ENCODE results near the gene CNTN1.
"Not testable (repeated sequence)": the region's sequence is repeated elsewhere in the genome, so short reads cannot be mapped to it uniquely, and the experiment has no call there.

The CNTN1 gene

DNA sequence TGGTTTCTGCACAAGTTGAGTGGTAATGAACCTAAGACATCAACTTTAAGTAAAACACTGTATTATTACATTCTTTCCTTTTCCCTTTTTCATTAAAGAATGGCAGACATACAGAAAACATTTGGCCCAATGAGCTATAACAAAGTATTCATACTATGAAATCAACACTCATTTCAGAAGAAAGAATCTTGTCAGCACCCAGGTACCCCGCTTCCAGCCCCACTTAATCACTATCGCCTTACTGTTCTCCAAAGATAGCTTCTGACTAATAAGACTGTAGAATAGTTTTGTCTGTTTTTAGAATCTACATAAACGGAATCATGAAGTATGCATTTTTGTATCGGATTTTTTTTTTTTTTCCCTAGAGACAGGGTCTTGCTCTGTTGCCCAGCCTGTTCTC, 9.5 kb downstream of the CNTN1 start:
- no peak for DNase-seq

DNA sequence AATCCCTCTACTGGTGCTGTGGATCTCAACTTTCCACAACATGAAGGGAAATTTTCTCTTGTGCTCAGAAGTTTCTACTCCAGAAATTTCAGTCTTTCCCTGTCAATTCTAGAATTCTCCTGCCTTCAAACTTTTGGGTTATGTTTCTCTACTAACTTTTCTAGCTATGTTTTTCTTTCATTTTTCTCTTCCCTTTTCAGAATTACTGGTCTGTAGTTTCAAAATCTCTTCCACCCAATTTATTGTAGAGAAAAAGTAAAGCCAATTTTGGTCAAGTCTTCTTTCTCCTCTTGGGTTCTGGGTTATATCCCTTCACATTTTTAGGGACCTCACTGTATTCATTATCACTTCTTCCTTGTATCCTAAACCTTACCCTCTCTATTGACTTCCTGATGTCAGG, 18.9 kb downstream of the CNTN1 start:
- no peak for DNase-seq

DNA sequence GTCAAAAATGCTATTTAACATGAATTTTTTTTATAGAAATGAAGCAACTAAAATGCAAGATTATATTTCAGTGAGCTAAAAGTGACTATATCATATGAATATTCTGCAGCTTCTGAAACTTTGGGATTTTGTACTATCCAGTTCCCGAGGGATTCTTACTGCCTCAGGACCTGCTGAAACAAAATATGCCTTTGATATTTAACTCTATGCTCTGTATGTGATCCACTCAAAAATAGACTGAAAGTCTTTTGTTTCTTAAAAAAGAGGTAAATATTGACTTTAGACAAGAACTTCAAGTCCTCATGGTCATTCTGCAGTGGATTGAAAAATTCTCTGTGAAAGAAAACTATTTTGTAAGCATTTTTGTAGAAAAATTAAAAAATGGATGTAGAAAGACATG, 22.4 kb downstream of the CNTN1 start:
- no peak for DNase-seq

DNA sequence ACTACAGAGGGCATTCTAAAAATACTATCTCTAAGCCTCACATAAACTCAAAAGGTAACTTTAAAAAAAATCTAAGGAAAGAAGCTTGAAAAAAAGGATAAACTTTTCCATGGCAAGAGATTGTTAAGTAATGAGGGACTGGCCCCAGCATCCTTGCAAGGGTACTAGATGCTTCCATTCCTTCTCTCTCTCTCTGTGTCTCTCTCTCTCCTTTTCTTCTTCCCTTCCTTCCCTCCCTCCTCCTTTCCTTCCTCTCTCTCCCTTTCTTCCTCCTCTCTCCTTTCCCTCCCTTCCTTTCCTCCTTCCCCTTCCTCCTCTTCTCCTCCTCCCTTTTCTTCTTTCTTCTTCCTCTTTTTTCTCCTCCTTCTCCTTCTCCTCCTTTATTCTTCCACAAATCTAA, 23.8 kb downstream of the CNTN1 start:
- no peak for DNase-seq

DNA sequence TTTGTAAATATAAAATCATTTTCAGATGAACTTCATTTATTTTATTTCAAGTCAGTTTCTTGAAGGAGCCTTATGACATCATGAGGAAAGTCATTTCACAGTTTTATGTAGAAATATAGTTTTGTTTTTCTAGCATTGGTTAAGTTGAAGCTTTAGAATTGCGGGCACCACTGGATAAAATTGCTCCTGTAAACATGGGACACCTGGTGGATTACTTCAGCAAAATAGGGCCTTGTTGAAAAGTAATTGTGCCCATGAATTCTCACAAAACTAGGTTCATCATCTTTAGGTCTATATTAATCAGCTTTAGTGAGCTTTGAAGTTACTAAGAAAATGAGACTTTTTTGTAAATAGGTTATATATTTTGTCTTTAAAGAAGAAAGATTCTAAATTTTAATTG, 25.3 kb downstream of the CNTN1 start:
- no peak for DNase-seq

DNA sequence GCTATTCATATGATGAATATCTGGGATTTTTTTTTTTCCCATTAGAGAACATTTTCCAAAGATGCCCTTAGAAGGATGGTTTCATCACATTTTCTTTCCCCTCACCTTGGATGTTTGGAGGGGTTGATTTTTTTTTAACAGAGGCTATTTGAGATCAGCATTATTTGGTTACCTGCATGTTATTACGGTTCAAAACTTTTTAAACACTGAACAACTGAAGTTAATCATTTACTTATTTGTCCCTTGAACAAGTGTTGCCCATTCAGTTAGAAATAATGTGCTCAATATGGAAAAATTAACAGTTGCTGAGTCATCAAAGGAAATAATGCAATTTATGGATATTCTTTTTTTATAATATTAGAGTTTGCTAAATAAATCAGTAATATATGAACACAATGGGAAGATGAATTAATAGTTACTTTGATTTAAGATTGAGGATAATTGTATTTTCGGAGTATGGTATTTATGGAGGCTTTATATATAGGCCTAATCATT, 26.7 kb downstream of the CNTN1 start:
- DNase-seq: no peak

DNA sequence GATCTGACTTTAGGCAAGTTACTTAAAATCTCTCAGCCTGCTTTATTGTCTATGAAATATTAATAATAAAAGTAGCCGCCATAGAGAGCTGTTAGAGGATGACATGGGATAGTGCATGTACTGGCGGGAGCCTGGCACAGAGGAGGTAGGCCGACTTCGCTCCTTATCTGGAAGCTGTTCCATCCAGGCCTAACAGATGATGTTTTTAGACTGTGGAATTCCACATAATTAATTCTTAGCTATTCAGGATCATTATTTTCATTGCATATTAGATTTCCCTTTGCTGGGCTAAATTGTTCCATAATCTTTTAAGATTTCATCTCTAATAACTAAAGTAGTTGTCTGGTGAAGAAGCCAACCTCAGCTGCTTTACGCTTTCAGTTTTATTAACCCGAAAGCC, 30.8 kb downstream of the CNTN1 start:
- DNase-seq: no peak

DNA sequence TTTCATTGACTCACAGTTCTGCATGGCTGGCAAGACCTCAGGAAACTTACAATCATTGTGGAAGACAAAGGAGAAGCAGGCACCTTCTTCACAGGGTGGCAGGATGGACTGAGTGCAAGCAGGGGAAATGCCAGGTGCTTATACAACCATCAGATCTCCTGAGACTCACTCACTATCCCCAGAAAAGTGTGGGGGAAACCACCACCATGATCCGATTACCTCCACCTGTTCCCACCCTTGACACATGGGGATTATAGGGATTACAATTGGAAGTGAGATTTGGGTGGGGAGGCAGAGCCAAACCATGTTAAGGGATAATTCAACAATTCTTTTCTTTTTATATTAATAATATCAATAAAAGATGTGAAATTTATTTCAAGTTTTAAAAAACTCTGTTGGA, 34.1 kb downstream of the CNTN1 start:
- DNase-seq: no peak

DNA sequence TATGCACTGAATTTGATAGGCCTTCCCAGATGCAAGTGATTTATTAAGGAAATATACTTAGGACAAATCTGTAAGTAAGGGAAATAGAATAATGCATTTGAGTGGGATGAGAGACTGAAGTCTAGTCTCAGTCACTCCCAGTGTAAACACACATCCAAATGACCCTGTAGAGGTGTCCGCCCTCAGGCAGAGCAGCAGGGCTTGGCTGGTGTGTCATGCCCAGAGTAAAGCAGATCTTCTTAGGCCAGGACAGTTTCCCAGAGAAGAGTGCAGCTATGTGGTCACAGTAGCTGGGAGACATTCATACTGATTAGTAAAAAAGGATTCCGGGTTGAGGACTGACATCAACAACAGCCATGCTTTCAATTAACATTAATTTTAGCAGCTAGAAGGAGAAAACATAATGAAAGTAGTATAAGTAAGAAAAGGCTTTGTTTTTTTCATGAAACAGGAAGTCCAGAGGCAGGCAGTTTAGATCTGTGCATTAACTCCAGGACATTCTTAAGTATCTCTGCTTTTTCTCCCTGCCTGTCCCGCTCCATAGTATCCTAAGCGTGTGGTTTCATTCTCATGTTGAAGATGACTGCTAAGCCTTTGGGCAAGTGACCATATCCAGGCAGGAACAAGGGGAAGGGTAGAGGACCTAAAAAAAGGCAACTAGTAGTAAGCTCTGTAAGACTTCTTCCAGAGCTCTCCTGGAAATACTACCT, 35.7 kb downstream of the CNTN1 start:
- DNase-seq: no peak

DNA sequence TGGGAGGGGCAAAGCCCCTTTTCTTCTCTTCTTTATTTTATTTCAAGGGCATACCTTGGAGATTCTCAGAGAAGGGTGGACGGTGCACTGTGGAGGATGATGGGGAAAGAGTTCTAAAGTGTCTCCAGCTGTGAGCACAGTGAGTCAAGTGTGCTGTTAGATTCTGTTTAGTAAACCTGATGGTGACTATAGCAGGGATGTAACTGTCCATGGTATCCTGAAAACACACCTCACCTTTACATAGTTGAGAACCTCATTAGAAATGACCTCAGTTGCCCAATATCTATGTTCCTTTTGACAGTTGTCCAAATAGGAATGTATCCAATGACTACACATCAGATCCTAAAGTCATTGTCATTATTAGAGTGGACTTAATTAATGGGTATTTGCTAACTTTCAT, 38.0 kb downstream of the CNTN1 start:
- DNase-seq: no peak

DNA sequence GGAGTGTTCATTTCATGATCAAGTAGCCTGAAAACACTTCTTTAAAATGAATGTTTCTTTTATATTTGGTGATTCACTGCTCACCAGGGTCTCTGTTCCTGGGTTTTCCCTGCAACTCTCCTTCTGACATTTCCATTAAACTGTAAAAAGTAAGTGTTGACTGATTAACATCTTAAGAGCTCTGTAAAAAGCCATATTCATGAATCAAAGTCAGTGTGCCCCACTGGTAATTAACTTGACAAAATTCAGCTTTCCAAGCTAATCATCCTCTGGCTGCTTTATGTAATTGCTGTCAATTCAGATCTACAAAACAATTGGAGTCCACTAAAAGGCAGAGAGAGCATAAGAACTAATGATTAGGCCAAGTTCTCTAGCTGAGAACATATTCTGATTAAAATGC, 41.6 kb downstream of the CNTN1 start:
- no peak for DNase-seq

DNA sequence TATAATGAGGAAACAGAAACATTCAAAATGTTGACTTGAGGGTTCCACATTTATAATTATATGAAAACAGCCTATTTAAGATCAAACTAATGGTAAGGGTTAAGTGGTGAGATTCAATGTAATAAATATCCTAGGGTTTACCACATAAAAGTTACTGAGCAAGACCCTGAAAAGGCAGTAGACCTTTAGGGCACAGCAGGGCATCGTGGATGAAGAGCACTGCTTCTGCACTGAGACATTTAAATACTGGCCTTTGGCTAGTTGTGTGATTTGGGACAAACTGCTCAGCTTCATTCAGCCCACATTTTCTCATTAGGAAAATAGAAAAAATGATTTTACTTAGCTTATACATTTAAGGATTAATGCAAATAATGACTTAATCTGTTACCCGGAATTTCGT, 42.0 kb downstream of the CNTN1 start:
- no peak for DNase-seq

DNA sequence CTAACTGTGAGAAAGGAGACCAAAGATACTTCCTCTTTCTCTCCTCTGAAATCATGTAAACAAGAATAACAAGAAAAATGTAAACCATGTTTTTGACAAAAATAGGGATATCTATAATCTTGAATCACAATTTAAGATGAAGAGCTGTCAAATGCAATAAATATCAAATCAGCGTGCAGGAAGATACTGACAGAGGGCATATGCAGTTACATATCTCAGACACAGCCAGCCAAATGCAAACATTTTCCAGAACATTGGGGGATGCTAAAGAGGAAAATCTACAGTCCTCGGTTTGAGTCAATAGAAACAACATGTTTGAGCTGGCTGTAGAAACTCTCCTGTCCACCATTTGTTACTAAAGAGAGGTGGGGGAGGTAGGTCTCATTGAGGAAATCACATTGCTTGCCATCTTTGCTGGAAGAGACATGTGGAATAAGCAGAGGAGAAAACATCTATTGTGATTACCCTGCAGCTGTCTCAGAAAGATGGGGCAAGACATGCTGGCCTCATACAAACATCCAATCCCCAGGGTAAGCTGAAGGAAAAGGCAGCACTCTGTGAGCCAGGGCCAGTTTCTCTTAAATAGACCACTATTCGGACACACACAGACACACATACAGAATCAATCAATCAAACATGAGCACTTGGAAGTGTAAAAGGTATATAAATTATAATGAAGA, 43.5 kb downstream of the CNTN1 start:
- DNase-seq: no peak

DNA sequence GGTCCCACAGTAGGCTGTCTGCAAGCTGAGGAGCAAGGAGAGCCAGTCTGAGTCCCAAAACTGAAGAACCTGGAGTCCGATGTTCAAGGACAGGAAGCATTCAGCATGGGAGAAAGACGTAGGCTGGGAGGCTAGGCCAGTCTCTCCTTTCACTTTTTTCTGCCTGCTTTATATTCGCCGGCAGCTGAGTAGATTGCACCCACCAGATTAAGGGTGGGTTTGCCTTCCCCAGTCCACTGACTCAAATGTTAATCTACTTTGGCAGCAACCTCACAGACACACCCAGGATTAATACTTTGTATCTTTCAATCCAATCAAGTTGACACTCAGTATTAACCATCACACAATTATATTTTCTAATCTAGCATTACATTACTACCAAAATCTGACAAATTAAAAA, 45.2 kb downstream of the CNTN1 start:
- DNase-seq: not testable (repeated sequence)

DNA sequence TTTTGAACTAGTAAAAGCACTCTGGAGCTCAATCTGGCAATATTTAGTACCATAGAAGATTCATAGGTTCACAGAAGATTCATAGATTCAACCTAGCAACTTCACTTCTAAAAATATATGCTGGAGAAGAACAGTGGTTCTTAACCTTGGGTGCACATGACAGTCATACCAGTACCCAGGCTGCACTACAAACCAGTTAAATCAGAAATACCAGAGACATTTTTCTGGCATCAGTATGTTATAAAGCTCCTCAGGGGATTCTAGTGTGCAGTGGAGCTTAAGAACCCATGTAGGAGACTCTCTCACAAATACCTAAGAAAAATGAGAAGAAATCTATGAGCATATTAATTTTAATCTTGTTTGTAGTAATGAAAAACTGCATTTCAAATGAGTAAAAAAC, 46.6 kb downstream of the CNTN1 start:
- no peak for DNase-seq

DNA sequence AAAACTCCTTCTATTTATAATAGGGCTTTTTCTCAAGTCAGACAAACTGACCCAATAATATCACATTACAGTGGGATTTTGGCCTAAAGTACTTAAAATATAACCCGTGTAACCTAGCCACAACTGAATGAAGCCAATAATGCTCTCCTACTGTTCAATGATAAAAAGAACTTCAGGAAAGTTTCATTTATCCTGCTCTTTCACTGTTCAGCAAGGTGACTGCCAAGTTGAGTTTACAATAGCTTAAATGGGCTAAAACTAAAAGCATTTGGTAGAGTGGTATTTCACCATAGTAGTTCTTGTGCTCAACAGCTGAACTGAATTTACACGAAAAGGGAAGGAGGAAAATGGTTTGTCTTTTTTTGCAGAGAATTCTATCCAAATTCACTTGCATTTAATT, 49.8 kb downstream of the CNTN1 start:
- DNase-seq: no peak

DNA sequence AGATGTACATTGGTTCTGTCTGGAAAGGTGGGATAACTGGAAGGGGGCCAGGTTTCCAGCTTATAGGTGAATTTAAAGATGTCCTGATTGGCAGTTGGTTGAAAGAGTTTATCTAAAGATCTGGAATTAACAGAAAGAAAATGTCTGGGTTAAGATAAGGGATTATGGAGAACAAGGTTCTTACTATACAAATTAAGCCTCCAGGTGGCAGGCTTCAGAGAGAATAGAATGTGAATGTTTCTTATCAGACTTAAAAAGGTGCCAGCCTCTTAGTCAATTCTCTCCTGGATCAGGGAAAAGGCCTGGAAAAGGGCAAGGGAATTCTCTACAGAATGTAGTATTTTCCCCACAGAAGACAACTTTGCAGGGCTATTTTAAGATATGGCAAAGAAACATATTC, 53.1 kb downstream of the CNTN1 start:
- DNase-seq: no peak

DNA sequence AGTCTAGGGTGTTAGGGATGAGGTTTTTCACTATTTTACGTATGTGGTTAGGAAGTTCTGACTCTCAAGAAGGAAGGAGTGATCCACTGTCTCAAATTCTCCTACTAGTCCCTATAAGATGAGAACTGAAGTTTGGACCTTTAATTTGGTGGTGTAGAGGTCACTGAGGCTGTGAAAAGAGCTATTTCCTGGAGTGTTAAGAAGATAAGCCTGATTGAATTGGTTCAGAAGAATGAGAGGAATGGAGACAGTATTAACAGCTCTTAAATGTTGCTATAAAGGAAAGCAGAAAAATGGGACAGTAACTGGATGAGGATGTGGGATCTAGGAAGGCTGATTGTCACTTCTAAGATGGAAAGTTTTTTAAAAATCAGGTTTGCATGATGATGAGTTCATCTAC, 57.6 kb downstream of the CNTN1 start:
- DNase-seq: no peak

DNA sequence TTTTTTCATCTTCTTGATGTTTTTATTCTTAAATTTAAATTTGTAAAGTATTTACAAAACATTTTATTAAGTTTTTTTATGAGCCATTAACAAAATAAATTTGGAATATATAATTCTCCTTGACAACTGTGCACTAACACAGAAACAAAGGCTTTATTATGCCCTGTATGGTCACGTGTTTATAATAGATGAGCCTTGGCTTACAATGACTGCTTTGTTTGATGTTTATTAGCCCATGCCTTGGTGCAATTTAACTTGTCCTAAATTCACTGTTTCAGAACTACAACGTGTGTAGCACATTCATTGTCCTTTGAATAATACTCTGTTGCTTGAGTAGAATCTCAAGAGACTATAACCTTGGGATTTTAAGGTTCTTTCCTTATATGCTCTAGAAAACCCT, 59.8 kb downstream of the CNTN1 start:
- no peak for DNase-seq

DNA sequence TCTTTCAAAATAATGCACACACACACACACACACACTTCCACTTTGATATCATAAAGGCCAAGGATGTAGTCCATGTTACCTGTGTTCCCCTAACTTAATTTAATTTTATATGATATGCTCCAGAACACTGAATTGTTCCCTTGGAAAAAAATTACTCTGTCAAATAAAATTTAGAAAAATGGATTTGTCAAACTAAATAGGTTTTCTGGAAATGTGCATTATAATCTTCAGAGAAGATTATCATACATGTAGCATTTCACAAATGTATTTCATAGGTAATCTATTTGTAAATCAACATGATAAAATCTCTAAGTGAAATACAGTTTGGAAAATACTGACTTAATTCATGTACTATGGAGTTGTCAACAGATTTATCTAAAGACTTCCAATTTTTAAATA, 68.6 kb downstream of the CNTN1 start:
- DNase-seq: no peak

DNA sequence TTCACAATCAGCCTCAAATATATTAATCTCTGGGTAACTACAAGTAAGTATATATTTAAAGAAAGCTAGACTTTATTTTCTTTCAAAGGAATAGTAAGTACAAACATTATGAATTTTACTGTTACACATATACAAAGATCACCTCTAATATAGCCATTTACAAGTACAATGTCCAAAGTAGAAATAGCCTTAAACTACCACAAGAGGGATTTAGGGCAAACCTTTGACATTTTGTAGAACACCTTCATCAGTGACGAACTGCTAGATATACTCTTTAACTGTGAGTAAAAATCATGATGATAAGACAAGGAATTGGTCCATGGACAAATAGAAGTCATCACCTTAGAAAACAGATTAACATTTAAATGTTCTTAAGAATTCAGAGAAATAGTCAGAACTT, 69.8 kb downstream of the CNTN1 start:
- no peak for DNase-seq

DNA sequence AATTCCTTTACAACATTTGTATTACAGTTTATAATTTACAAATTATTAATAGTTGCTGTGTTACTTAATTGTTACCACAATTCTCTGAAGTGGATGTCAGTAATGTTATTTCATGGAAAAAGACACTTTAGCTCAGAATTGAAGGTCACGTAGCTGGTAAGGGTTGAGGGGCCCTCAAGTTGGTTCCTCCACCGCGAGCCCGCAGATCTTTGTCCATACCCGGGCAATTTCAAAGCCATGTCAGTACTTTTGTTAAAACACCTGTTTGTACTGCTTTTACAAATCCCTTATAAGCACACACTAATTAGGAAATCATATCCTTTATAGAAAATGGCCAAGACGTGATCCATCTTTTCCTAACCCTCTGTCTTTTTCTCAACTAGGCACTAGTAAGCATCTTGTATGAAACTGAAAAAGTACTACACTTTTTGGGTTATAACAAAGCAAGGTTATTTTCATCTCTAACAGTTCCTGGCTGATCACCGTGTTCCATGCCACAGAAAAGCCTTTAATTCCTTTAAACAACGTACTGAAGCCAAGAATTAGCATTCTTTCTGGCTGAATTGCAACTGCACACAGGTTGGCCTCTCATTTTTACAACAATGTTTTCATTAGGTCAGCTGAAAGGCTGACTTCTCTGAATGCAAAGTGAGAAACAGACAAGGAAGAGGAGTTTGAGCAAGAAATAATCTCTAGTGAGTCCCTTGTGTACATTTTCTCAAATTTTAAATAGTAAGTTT, 76.1 kb downstream of the CNTN1 start:
- no peak for DNase-seq

DNA sequence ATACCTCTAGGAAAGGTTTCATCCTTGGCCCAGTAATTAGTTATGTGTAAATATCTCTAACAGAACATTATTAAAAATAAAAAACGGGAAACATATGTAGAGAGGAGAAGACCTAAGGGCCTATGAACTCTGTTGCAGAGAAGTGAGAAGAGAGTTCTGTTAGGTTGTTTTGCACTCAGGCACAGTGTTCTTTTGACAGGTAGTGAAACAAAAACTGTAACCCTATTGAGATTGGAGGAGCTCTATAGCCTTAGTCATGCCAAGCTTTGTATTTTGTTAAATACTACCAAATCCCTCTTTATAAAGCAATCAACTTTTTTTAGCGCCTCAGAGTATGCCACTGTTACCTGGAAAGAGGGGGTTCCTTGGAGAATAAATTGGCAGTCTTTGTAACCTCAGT, 77.6 kb downstream of the CNTN1 start:
- no peak for DNase-seq

DNA sequence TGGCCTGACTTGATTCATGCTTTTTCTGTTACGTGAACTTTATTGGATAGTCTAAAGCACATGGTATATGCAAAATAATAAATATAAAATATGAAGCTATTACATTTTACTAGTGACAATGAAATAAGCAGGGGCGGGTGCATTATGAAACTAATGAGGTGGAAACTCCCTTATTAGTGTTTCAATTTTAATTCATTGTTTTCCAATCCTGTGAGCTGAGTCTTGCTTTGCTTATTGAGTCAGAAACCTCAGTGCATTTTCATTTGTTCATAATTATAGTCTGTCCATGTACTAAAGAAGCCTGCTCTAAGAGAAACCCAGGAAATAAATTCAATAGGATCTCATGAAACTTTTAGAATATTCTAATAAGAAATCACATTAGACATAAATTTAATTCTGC, 78.5 kb downstream of the CNTN1 start:
- no peak for DNase-seq

Data from fibroblast of skin of back (primary cell).